GM19397 (cell line): Measurements from ENCODE around the gene FLCN.
A peak's percentile ranks its signal among the peaks of the same experiment; 100 is the strongest.
"Not testable (repeated sequence)": the region's sequence is repeated elsewhere in the genome, so short reads cannot be mapped to it uniquely, and the experiment has no call there.

Experiments
- ATAC-seq: cut with Tn5 transposase; IDR thresholded peaks from one replicate; pipeline ENCODE4 v1.9.1; 2021; ENCODE audit warnings: mild to moderate bottlenecking, moderate library complexity; ENCODE audit not compliant: unreplicated experiment

FLCN gene

GRCh38 chr17:17237026-17237799, at the start of gene FLCN:
Gene FLCN (minus strand): TSS chr17:17237168. CDS start chr17:17228137, 9,031 bp downstream.
- peak; percentile 92 for ATAC-seq

- ATAC-seq, result no peak
These were observed 49.0 kb upstream of the FLCN start for GRCh38 chr17:17285951-17286350.

DNA sequence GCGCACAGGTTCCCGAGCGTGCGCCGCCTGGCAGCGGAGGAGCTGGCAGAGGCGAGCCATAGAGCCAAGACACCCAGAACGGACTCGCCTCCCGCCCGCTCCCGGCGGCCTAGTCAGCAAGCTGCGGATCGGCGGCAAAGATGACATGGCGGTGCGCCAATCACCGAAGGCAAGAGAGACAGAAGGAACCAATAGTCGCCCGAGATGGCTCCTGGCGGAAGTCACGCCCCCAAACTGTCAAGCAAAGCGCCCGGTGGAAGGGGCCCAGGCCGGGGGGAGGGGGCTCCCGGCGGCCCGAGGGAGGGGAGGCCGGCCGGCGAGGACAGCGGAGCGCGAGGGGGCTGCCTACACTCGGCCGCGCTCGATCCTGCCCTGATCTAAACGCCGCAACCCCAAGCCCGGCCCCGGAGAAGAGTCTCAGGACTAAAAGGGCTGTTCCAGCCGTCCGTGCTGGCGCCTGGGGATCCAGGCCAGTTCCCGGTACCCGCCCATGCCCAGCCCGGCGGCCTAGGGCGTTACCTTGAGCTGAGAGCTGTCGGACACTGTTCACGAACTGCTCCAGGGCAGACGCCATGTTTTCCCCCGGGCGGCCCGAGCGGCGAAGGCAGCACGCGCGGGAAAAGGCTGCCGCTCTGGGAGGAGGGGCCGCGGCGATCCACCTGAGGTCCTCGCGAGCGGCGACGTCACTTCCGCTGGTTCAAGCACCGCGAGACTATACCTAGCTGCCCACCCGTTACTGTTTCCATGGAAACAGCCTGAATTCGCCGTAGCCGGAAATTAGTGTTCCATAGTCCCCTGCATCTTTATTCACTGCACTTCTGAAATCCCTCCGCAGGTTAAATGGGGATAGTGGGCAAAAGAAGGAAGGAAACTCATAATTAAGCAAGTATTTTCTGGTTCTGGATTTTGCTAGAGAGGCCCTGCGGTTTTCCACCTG, 43.9 kb upstream of the FLCN start, which contains the start of gene COPS3:
COPS3 (minus strand) TSS at position 634 of the 937 bp plus-strand sequence; CDS start at position 574, 60 bp downstream.
- ATAC-seq, result peak; percentile 89

GRCh38 chr17:17279316-17279715, 42.3 kb upstream of the FLCN start:
- no peak for ATAC-seq

DNA sequence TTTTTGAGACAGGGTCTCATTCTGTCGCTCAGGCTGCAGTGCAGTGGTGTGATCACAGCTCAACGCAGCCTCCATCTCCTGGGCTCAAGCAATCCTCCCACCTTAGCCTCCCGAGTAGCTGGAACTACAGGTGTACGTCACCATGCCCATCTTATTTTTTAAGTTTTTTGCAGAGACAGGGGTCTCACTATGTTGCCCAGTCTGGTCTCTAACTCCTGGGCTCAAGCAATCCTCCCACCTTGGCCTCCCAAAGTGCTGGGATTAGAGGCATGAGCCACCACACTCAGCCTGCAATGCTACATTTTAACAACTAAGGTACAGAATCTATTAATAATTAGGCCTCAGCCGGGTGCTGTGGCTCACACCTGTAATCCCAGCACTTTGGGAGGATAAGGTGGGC, 40.5 kb upstream of the FLCN start:
- not testable (repeated sequence) for ATAC-seq

DNA sequence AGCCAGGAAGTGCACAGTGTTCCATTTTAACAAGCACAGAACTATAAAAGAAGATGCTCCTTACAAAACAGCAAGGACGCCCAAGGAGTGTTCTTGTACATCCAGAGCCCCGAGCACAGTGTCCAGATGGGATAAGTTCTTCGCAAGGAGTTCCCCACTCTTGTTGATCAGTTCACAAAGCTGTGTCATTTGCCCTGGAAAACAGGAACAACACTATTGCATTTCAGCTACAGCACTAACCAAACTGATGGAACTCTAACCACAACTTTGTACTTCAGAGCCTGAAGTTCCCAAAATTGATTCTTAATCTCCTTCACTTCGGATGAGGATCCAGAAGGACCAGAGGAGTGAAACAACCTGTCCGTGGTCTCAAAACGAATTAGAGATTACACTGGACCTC, 39.0 kb upstream of the FLCN start:
- no peak for ATAC-seq

- no peak for ATAC-seq
These were observed 33.2 kb upstream of the FLCN start for GRCh38 chr17:17269926-17270773.

- ATAC-seq, result no peak
These were observed 27.5 kb upstream of the FLCN start for GRCh38 chr17:17264430-17264829.

GRCh38 chr17:17258998-17259397, 22.0 kb upstream of the FLCN start:
- no peak for ATAC-seq

DNA sequence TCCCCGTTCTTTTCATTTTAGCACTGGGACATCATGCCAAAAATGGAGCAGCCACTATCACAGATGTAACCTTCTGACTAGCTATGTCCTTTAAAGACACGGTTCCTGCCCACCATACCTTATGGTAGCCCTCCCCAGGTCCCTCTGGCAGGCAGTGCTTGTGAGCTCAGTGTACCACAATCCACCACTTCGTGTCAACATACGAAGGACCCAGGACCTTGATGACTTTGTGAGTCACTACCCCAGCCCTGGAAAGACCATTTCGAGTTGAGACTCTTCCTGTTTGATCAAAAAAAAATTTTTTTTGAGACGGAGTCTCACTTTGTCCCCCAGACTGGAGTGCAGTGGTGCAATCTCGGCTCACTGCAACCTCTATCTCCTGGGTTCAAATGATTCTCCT, 21.0 kb upstream of the FLCN start:
- ATAC-seq, result no peak

DNA sequence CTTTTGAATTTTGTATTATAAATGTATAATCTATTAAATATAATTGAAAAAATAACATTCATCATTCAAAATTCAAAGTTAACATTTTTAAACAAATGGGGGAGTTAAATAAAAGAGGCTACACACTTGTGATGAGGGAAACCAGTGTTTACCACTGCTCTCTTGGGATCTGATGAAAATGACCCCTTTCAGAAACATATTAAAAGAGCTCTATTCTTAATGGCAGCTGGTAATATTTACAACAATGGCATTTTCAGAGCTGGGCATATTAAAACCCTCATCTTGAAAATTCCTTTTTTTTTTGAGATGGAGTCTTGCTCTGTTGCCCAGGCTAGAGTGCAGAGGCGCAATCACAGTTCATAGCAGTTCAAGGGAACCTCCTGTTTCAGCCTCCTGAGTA, 19.3 kb upstream of the FLCN start:
- ATAC-seq, result no peak

GRCh38 chr17:17255689-17256088, 18.7 kb upstream of the FLCN start:
- not testable (repeated sequence) for ATAC-seq

- no peak for ATAC-seq
These were observed 17.1 kb upstream of the FLCN start for GRCh38 chr17:17254036-17254435.

GRCh38 chr17:17253406-17253805, 16.4 kb upstream of the FLCN start:
- no peak for ATAC-seq

DNA sequence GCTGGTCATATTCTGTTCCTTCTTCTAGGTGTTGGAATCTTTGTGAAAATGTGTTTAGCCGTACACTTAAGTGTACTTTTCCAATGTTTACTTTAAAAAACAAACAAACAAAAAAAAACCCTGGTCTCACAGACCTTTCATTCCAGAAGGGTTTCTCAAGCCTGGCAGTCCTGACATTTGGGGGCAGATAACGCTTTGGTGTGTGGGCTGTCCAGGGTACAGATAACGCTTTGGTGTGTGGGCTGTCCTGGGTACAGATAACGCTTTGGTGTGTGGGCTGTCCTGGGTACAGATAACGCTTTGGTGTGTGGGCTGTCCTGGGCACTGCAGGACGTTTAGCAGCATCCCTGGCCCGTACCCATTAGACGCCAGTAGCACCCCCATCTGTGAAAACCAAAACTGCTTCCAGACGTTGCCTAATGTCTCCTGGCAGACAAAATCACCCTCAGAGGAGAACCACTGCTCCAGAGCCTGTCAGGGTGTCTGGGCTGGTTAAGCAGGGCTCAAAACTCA, 15.2 kb upstream of the FLCN start:
- ATAC-seq, result no peak

GRCh38 chr17:17246879-17247278, 9.9 kb upstream of the FLCN start:
- ATAC-seq, result no peak

DNA sequence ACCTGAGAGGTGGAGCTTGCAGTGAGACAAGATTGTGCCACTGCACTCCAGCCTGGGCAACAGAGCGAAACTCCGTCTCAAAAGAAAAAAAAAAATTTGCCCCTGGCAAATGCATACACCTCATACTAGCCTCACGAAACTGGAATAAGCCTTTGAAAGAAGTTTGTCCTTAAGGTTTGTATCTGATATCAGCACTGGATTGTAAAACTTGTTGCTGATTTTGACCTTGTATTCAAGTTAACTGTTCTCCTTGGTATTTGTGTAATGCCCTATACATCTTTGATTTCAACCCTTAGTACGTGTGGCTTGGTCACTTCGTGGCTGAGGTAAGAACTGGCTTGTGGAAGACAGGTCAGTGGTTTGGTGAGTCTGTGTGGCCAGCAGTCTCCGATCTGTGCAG, 6.2 kb upstream of the FLCN start:
- no peak for ATAC-seq

DNA sequence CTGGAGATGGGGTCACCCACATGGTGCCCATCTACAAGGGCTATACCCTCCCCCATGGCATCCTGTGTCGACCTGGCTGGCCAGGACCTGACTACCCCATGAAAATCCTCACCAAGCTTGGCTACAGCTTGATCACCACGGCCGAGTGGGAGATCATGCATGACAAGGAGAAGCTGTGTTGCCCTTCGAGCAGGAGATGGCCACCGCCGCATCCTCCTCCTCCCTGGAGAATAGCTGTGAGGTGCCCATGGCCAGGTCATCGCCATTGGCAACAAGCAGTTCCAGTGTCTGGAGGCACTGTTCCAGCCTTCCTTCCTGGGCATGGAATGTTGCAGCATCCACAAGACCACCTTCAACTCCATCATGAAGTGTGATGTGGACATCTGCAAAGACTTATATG, 5.3 kb upstream of the FLCN start:
- ATAC-seq, result no peak

DNA sequence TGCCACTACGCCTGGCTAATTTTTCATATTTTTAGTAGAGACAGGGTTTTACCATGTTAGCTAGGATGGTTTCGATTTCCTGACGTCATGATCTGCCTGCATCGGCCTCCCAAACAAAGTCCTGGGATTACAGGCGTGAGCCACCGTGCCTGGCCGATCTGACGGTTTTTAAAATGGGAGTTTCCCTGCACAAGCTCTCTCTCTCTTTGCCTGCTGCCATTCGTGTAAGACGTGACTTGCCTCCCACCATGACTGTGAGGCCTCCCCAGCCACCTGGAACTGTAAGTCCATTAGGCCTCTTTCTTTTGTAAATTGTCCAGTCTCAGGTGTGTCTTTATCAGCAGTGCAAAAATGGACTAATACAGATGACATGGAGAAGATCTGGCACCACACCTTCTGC, 4.7 kb upstream of the FLCN start:
- ATAC-seq, result no peak

GRCh38 chr17:17239832-17240231, 2.9 kb upstream of the FLCN start:
- no peak for ATAC-seq
